GM15510 (cell line): ENCODE measurements around the gene EXOC3L4.

Experiments used
- POLR2A ChIP-seq: IDR thresholded peaks from 3 replicates; pipeline ENCODE4 v1.6.1; 2011; ENCODE audit warnings: borderline replicate concordance; ENCODE audit not compliant: insufficient read length; ENCODE audit errors: extremely low read depth

Gene EXOC3L4

DNA sequence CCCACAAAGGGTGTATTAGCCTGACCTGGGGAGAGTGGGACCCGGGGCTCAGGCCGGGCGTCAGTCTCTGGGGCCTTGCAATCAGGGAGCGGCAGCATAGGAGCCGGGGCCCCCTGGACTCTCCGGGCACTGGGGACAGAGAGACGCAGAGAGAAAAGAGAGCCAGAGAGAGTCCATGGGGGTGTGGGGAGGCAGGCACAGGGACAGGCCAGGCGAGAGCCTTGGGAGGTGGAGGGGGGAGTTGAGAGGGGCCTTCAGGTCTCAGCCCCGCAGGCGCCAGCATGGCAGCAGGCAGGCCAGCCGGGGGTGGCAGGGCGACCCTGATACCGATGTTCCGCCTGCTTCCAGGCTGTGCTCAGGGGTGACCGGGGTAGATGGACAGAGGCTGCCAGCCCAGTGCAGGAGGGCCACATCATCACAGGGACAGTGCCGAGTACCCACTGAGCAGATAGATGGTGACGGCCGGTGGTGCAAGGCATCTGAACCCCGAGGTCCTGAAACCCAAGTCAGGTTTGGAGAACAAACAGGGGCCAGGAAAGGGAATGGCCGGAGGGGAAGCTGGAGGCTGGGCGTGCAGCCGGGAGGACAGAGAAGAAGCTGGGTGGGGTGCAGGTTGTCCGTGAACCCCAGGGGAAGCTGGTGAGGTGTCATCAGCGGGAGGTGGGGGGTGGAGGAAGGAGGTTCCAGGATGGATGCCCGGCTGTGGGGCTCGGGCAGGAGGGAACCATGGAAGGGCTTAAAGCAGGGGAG is 2.9 kb downstream of the EXOC3L4 start:
- TF ChIP-seq POLR2A, result no peak

DNA sequence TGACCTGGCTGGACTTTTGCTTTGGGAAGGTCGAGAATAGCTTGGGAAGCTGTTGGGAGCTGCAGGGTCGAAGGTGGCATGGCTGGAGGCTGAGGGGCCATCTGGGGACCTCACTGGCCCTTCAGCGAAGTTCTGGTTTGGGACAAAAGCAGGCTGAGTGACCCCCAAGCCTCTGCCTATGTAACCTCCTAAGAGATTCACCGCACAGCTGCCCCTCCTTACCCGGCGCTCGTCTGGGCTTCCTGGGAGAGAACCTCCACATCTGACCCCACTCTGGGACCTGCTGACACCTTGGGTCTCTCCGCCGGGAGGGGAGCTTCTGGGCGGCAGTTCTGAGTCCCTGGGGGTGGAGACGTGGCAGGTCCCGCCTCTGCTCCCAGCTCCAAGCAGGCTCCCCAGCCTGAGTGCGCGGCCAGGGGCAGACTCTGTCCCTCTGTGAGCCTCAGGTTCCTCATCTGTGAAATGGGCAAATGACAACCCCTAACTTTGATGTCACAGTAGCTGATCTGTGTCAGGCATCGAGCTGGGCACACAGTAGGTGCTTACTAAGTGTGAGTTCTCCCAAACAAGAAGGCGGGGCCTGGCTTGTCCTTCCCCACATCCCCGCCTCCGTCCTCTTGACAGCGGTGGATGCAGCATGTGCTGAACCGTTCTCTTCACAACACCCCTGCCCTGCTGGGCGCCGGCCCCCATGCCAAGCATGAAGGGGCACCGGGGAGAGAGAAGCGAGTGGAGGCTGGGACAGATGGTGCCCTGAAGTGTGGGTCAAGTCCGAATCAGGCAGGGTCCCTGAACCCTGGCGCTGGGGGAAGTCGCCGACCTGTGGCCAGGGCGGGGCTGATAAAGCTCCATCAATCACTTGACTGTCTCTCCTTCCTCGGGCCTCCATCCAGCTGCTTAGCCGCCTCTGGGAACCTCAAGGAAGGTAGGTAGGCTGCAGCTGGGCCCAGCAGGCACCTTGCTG is 3.8 kb downstream of the EXOC3L4 start:
- TF ChIP-seq POLR2A, result no peak

DNA sequence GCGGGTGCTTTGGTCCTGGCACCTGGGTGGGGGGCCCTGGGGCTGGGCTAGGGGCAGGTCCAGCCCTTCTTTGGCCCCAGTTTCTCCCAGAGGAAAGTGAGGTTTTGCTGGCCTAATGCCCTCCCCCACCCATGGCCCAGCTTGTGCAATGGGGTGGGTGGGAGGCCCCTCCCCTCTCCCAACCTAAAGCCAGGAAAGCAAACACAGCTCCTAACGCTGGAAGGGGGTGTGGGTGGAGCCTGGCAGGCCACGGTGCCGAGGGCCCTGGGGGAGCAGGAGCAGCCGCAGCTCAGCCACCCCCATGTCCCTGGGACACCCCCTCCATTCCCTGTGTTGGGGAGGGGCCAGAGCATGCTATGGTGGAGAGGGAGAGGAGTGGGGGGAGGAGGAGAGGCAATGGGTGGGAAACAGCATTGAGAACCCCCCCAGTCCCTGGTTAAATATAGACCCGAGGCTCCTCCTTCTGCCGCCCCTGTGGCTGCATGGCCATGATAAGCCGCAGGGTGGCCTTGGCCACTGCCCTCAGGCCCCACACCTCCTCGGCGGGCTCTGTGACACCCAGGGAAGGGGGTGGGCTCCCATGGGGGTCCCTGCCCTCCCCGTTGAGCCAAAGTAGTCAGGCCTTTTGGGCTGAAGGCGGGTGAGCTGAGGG is 4.7 kb downstream of the EXOC3L4 start:
- TF ChIP-seq POLR2A, result no peak

DNA sequence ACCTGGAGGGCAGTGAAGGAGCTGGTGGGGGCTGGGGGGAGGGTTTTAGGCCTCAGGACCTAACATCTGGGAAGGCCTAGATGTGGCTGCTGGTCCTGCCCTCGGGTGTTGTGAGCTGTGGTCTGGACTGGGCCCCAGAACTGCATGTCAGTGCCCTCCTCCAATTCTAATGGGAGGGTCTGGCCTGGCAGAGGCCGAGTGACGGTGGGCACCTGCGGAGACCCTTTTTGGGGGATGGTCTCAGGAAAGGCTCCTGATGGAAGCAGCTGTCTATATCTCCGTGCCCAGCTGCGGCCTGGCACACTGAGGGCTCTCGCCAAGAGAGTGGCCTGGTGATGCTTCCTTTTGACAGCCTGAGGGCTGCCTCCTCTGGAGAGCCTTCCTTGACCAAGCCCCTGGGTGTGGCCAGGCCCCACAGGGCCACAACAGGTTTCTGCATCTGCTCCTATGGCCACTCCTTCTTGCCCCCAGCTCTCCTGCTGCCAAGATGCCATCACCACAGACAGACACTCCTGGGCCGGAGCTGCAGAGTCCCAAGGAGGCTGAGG is 5.3 kb downstream of the EXOC3L4 start:
- no peak for TF ChIP-seq POLR2A

DNA sequence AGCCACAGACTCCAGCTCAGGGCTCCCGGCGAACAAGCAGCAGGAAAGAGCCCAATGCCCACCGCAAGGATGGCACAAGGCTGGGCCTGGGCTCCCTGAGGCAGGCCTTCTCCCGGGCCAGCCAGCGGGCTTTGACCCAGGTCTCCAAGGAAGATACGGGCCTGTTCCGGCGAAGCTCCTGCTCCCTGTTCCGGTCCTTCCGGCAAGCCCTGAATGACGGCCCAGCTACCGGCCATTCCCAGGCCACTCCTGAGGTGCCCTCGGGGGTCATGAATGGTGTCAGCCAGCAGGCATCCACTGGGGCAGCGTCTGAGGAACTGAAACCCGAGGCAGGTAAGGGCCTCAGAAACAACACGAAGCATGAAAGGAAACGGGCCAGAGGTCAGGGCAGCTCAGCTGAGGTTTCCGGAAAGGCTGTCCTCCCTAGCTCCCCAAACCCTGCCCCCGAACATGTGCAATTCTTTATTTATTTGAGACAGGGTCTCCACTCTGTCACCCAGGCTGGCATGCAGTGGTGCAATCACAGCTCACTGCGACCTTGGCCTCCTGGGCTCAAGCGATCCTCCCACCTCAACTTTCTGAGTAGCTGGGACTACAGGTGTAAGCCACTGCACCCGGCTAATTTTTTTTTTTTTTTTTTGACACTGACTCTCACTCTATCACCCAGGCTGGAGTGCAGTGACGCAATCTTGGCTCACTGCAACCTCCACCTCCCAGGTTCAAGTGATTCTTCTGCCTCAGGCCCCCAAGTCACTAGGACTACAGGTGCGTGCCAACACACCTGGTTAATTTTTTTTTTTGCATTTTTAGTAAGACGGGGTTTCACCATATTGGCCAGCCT is 6.0 kb downstream of the EXOC3L4 start:
- no peak for TF ChIP-seq POLR2A

DNA sequence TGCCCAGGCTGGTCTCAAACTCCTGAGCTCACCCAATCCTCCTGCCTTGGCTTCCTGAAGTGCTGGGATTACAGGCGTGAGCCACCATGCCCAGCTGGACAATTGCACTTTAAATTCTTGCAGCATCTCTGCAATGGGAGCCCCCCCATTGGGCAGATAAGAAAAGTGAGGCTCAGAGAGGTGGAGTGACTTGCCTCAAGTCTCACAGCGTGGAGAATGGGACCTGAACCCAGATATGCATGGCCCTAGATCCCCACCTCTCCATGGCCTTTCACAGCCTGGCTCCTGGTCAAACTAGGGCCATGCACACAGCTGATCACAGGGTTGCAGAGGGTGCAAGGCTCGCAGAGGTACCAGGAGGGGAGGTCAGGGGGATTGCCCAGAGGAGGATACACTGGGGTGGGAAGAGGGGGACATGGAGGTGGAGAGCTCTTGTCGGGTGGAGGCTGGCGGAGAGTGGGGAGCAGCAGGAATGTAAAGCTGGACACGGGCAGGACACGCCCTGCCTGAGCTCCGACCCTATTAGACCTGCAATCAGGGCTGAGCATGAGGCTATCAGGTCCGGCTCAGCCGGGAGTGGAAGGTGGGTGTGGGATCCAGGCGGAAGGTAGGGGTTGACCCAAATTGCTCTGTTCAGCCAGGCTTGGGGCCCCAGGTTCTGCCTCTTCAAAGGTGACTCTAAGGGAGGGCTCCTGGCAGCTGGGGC is 6.9 kb downstream of the EXOC3L4 start:
- TF ChIP-seq POLR2A, result no peak

DNA sequence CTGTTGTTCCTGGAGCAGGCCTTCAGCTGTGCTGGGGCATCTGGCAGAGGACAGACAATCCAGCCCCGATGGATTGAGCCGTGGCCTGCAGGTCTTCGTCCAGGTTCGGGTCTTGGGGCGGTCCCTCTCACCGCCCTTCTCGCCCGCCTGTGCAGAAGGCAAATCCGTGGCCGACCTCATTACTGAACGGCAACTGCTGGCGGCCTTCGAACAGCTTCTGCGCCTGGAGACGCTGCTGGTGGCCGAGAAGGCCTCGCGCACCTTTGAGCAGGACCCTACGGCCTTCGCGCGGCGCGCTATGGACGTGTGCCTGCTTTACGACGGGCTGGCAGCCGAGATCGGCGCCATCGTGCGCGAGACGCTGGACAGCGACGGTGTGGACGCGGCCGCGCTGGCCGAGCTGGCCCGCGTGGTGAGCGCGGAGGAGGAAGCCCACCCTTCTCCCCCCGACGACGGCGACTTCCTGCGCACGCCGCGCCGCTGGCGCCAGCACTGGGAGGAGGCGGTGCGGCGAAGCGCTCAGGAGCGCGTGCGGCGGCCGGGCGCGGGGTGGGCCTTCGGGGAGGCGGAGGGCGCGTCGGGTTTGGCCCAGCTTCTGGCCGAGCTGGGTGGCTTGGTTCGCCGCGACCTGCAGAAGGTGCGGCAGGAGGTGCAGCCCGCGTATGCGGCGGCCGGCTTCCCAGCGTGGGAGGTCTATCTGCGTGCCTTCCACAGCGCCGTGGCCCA is 7.6 kb downstream of the EXOC3L4 start:
- TF ChIP-seq POLR2A, result no peak

DNA sequence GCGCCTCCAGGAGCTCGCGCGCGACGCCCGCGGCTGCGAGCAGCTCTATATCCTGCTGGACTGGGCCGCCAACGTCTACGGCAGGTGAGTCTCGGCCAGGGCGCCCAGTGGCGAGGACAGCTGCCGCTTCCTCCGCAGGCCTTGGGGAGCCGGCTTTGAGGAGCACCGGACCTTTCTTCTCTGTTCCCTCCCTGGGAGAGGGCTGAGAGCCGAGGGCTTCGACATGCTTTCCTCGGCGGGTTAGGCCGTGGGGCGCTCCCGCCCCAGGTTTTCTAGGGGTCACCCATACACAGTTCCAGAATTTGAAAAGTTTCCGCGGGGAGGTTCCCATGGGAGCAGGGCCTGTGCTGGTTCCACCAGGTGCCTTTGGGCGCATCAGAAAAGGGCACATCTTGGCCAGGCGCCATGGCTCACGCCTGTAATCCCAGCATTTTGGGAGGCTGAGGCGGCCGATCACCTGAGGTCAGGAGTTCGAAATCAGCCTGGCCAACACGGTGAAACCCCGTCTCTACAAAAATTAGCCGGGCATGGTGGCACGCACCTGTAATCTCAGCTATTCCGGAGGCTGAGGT is 8.2 kb downstream of the EXOC3L4 start:
- no peak for TF ChIP-seq POLR2A

DNA sequence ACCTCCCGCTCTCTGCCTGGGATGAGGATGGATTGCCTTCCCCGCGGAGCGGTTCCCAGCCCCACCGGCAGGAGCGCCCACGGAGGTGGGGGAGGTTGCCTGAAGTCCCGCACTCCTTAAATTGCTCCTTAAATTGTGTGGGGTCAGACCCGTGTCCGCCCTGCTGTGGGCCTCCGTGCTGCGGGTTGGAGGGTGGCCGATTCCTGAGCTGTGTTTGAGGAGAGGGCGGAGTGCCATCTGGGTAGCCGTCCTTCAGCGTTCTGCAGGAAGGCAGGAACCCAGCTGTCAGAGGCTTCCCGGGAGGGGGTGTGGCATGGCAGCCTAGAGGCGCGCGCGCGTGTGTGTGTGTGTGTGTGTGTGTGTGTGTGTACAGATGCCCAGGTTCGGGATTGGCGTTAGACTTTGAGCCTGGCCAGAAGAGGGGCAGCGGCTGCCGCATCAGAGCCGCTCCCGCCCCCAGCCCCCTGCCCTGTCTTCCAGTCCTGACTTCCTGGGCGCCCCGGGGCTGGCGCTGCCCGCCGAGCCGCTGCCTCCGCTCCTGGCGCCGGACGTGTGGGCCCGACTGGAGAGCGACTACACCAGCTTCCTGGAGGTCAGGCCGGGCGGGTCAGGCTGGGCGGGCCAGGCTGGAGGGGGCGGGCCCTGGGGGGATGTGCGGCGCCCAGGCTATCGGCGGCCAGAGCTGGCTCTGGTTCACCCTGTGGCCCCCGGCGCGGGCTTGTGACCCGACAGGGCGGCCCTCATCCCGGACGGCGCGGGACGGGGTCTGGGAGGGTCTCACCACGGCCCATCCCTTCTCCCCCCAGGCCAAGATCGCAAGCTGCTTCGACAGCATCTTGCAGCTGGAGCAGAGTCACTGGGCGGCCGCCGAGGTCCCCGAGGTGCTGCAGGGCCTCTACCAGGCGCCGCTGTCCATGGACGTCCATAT is 9.2 kb downstream of the EXOC3L4 start:
- no peak for TF ChIP-seq POLR2A

DNA sequence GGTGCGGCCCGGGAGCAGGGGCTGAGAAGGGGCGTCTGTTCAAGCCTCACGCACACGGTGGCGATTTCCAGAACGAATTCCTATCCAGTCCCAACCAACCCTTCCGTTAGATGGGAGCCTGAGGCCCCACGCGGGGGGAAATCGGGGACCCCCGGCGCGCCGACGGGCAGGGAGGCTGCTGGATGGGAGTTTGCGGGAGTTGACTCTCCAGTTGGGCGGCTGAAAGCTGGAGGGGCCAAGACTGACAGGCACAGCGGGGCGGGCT is 9.8 kb downstream of the EXOC3L4 start:
- TF ChIP-seq POLR2A, result no peak

DNA sequence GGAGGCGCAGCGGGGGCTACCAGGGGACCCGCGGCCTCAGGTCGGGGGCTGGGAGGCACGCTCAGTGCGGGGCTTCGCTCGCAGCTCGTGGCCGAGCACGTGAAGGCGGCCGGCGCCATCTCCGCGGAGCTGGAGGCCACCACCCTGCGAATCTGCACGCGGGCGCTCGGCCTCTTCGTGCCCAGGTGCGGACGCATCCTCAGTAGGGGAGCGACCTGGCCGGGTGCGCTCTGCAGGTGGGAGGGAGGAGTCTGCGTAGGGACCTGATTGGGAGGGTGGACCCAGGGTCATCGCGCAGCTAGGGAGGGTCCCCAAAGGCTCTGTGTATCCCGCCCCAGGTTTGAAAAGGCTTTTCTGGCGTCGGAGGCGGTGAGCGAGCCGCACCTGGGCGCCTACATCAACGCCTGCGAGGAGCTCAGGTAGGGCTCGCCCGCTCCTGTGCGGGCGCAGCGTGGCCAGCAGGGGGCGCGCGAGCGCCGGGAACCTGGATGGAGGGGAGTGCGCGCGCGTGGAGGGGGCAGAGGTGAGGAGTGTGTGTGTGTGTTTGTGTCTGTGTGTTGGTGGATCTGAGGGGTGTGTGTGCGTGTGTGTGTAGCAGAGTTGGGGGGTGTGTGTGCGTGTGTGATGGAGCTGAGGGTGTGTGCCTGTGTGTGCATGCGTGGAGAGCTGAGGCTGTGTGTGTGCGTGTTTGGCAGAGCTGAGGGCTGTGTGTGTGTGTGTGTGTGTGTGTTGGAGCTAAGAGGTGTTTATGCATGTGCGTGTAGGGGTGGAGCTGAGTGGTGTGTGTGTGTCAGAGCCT is 10.3 kb downstream of the EXOC3L4 start:
- TF ChIP-seq POLR2A, result no peak

DNA sequence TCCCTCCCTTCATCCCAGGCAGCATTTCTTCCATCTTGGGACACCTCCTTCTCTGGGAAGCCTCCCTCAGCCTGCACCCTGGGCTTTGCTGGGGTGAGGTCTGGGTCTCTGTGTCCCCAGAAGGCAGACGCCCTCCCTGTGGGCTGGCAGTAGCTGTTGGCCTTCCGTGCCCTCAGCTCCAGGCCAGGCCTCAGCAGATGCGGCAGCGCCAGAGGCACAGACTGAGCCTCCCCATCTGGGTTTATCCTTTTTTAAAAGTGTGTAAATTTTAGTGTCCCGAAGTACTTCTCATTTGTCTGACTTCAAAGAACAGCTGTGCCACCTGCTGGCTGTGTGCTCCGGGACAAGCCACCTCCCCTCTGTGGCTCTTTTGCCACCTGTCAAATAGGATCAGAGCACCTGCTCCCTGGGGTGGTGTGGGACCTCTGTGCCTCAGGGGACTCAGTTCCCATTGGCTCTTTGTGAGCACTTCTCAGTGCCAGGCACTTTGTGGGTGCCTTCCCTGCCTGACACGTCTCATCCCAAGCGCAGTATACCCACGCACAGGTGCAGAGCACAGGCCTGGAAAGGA is 11.1 kb downstream of the EXOC3L4 start:
- TF ChIP-seq POLR2A, result no peak
